B cell (primary cell): ENCODE measurements around the gene FAF1. TPM values are rescaled to one million over a fixed set of nuclear protein-coding genes. Genes with fewer than 3 reads are reported as not detected.

ENCODE experiments used
- ATAC-seq: fragments of 200-7000 bp; cut with Tn5 transposase; one replicate; pipeline ENCODE4 v1.10.0; 2021; ENCODE audit warnings: low read depth, mild to moderate bottlenecking, moderate number of reproducible peaks, moderate library complexity
- CTCF ChIA-PET: fragments of 350-600 bp; sonication (Branson Sonifier 250); formaldehyde crosslinking; loops from one replicate; lab custom pipeline; 2021; ENCODE audit warnings: antibody characterized with exemption, inconsistent platforms; lab: Charles Lee
- POLR2A ChIA-PET: fragments of 350-600 bp; sonication (Branson Sonifier 250); formaldehyde crosslinking; loops from one replicate; lab custom pipeline; 2021; ENCODE audit warnings: antibody characterized with exemption; lab: Charles Lee
- DNase-seq: peaks from one replicate; pipeline ENCODE4 v3.0.0; 2013
- H2AFZ ChIP-seq: 2 replicates; pipeline ENCODE4 v1.6.1; 2012; ENCODE audit warnings: mild to moderate bottlenecking, low read depth, low read length; ENCODE audit not compliant: insufficient read depth, poor library complexity, severe bottlenecking
- H3K27ac ChIP-seq, 2 donors: 1 replicate in 1 of 2; 2 replicates in 1 of 2; pipeline ENCODE4 v1.5.1; 2012 to 2013; ENCODE audit warnings: low read length in 2 of 2, mild to moderate bottlenecking in 2 of 2, moderate library complexity in 1 of 2
- H3K27me3 ChIP-seq, 4 experiments: fragments of 200-600 bp in 1 of 4; sonication (generic) in 1 of 4; replicated peaks in 1 of 4; 1 replicate in 2 of 4; 2 replicates in 2 of 4; pipeline versions ENCODE4 v1.6.1 to v1.7.0; 2013 to 2016; ENCODE audit warnings: low read length in 3 of 4, mild to moderate bottlenecking in 2 of 4, mixed read lengths in 1 of 4, moderate library complexity in 1 of 4; ENCODE audit not compliant: insufficient read depth in 4 of 4, control insufficient read depth in 3 of 4; ENCODE audit errors: control extremely low read depth in 1 of 4
- H3K36me3 ChIP-seq, 2 experiments: replicated peaks in 1 of 2; 1 replicate in 1 of 2; 2 replicates in 1 of 2; pipeline versions ENCODE4 v1.6.1 to v1.7.1; 2013; ENCODE audit warnings: low read length in 1 of 2; ENCODE audit not compliant: insufficient read depth in 2 of 2, control insufficient read depth in 1 of 2; ENCODE audit errors: control extremely low read depth in 1 of 2, extremely low read depth in 1 of 2
- H3K4me1 ChIP-seq, 2 donors: fragments of 200-600 bp in 1 of 2; sonication (generic) in 1 of 2; 1 replicate in 1 of 2; 2 replicates in 1 of 2; pipeline versions ENCODE4 v1.5.1 to v1.6.1; 2013 to 2017; ENCODE audit warnings: low read length in 2 of 2; ENCODE audit not compliant: control insufficient read depth in 2 of 2, insufficient read depth in 2 of 2
- H3K4me2 ChIP-seq: replicated peaks from 2 replicates; pipeline ENCODE3; 2012; ENCODE audit warnings: mild to moderate bottlenecking, low read depth, low read length; ENCODE audit not compliant: poor library complexity, severe bottlenecking
- H3K4me3 ChIP-seq, 5 experiments: fragments of 200-600 bp in 1 of 5; sonication (generic) in 1 of 5; 1 replicate in 3 of 5; 2 replicates in 2 of 5; pipeline versions ENCODE4 v1.5.1 to v1.7.0; 2011 to 2016; ENCODE audit warnings: low read length in 4 of 5, mild to moderate bottlenecking in 4 of 5, low read depth in 2 of 5, control low read depth in 1 of 5, moderate library complexity in 1 of 5; ENCODE audit not compliant: insufficient read depth in 1 of 5; ENCODE audit errors: control extremely low read depth in 1 of 5, extremely low read depth in 1 of 5
- H3K79me2 ChIP-seq: fragments of 200-600 bp; sonication (generic); one replicate; pipeline ENCODE4 v1.6.0; 2016; ENCODE audit warnings: low read length; ENCODE audit not compliant: control insufficient read depth, insufficient read depth
- H3K9ac ChIP-seq: fragments of 200-600 bp; sonication (generic); 2 replicates; pipeline ENCODE4 v1.6.1; 2017; ENCODE audit warnings: mild to moderate bottlenecking, low read length, moderate library complexity
- H3K9me3 ChIP-seq, 3 donors: one replicate each; pipeline versions ENCODE4 v1.6.1 to v1.7.1; 2013; ENCODE audit warnings: low read length in 2 of 3; ENCODE audit not compliant: control insufficient read depth in 2 of 3, insufficient read depth in 1 of 3; ENCODE audit errors: control extremely low read depth in 1 of 3
- H4K20me1 ChIP-seq: 2 replicates; pipeline ENCODE4 v1.6.0; 2012; ENCODE audit warnings: mild to moderate bottlenecking, low read length; ENCODE audit not compliant: insufficient read depth, control insufficient read depth, poor library complexity, severe bottlenecking
- H3K27ac Mint-ChIP-seq: one replicate; pipeline ENCODE4 v1.8.0; 2021; ENCODE audit warnings: mixed read lengths
- H3K27me3 Mint-ChIP-seq: one replicate; pipeline ENCODE4 v1.8.0; 2021; ENCODE audit warnings: mixed read lengths
- H3K4me1 Mint-ChIP-seq: one replicate; pipeline ENCODE4 v1.8.0; 2021; ENCODE audit warnings: mixed read lengths
- H3K4me3 Mint-ChIP-seq: one replicate; pipeline ENCODE4 v1.8.0; 2021; ENCODE audit warnings: mixed read lengths
- H3K9me3 Mint-ChIP-seq: one replicate; pipeline ENCODE4 v1.8.0; 2022; ENCODE audit warnings: mixed read lengths; ENCODE audit not compliant: insufficient read depth
- EZH2 ChIP-seq: IDR thresholded peaks from 2 replicates; pipeline ENCODE4 v1.6.1; 2012; ENCODE audit warnings: borderline replicate concordance, low read depth, mild to moderate bottlenecking, moderate library complexity, low read length; ENCODE audit not compliant: insufficient read depth, poor library complexity, severe bottlenecking
- WGBS: methylation state at CpG from one replicate; pipeline ENCODE4 v1.1.5; 2013; ENCODE audit warnings: missing lambda C conversion rate; ENCODE audit not compliant: insufficient coverage; 5-methylcytosine and 5-hydroxymethylcytosine counted together
- intact Hi-C: fragments of 100-400 bp; cut with micrococcal nuclease; formaldehyde crosslinking; loops from one replicate; pipeline ENCODE4 v1.10.0; 2022
- polyA plus RNA-seq: library from polyadenylated mRNA; depleted of rRNA; stranded (reverse); fragments of >200 nt; gene quantifications from 2 replicates; pipeline ENCODE4 v1.2.3, GENCODE V29; 2012
- total RNA-seq, 2 donors: library from RNA; stranded (reverse); fragments of 120-200 nt in 1 of 2; gene quantifications; 1 replicate in 1 of 2; 2 replicates in 1 of 2; pipeline versions ENCODE4 v1.2.3 to v1.2.4, GENCODE V29; 2013 to 2022
- TF ChIP-seq, protein P1 (sequence below): fragments of 200-600 bp; IDR thresholded peaks from one replicate; pipeline ENCODE4 v1.8.0; 2022; ENCODE audit warnings: antibody characterized with exemption, mild to moderate bottlenecking

Gene FAF1
- total and polyA plus RNA-seq, 2 donors (not counting 1 experiment from before 2014, with no cell fraction given) = 10.1 to 58.4 TPM

DNA sequence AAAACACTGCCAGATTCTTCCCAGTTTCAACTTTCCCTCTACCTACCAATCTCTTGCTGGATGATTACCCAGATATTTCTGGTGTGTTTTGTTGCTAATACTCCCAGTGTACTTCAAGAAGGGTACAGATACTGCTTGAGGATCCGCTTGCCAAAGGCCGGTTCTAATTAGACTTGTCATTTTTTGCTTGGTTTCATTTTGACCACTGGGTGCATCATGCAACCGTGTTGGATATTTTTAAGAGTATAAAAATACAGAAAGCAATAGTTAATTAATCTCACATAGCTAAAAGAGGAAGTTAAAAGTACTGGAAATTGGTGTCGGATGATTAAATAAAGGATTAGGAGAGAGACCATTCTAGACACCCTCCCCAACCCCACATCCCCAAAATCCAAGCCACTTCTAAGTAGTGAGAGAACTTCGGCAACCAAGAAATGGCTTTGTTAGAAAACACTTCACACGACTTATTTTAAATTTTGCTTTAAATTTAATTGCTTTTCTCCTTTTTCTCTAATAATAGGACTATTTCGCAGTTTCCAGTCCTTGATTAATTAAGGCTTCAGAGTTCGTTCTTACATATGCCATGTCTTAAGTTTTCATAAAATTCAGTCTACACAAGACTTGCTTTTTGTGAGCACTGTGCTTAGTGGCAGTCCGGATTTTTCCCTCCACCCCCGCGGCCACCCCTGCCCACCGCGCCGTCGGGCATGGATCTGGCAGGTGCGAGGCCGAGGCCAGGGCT is 7.5 kb upstream of the FAF1 start:
- ATAC-seq = no peak
- H3K4me2 ChIP-seq = peak overlapping the region; percentile 83
- POLR2A ChIA-PET = interaction anchor here (0.6 to 1.5 kb wide), 2 partner anchors 10 to 145 kb away, joined by 5 read pairs; no protein-coding TSS in a partner anchor
- Mint-ChIP-seq H3K4me3 (peak overlapping the region; percentile 97), H3K9me3 (no peaks in the 10 kb centered on the region), H3K27ac (peak overlapping the region; percentile 93), H3K4me1 (peaks cover 24% of the 10 kb centered on the region), H3K27me3 (peaks cover 11% of the 10 kb centered on the region)
- 18% methylated on average over 13 of the region's 17 CpGs for WGBS
- peaks cover 0 to 20% (median 11%) of the 10 kb centered on the region in 4 experiments for H3K27me3 ChIP-seq
- H3K9me3 ChIP-seq = no peaks in the 10 kb centered on the region
- intact Hi-C loops = loop anchor here (1.0 to 10.0 kb wide), 7 partner anchors 7 to 1400 kb away; partner anchors contain the start of genes CC2D1B, EPS15, FAF1 and RNF11
- peak overlapping the region; percentile 32 to 96 (median 74) for H3K4me3 ChIP-seq
- peak overlapping the region; percentile 97 for H2AFZ ChIP-seq
- H3K27ac ChIP-seq = peak overlapping the region; percentile 77 to 83
- DNase-seq = peak; percentile 19
- TF ChIP-seq EZH2 = no peak
- TF ChIP-seq, protein P1, sequence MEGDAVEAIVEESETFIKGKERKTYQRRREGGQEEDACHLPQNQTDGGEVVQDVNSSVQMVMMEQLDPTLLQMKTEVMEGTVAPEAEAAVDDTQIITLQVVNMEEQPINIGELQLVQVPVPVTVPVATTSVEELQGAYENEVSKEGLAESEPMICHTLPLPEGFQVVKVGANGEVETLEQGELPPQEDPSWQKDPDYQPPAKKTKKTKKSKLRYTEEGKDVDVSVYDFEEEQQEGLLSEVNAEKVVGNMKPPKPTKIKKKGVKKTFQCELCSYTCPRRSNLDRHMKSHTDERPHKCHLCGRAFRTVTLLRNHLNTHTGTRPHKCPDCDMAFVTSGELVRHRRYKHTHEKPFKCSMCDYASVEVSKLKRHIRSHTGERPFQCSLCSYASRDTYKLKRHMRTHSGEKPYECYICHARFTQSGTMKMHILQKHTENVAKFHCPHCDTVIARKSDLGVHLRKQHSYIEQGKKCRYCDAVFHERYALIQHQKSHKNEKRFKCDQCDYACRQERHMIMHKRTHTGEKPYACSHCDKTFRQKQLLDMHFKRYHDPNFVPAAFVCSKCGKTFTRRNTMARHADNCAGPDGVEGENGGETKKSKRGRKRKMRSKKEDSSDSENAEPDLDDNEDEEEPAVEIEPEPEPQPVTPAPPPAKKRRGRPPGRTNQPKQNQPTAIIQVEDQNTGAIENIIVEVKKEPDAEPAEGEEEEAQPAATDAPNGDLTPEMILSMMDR = no peak
- no peaks in the 10 kb centered on the region for H3K79me2 ChIP-seq
- CTCF ChIA-PET = interaction anchor here (1.0 to 3.9 kb wide), 5 partner anchors 7 to 221 kb away, joined by 3 to 18 read pairs (median 16); partner anchors contain the start of gene FAF1
- H3K4me1 ChIP-seq = peaks cover 20 to 26% of the 10 kb centered on the region in 2 donors
- H3K36me3 ChIP-seq = no peaks in the 10 kb centered on the region
- H3K9ac ChIP-seq = peak overlapping the region; percentile 80
- H4K20me1 ChIP-seq = no peaks in the 10 kb centered on the region
